Measurements from ENCODE around the gene USP32.

DNA sequence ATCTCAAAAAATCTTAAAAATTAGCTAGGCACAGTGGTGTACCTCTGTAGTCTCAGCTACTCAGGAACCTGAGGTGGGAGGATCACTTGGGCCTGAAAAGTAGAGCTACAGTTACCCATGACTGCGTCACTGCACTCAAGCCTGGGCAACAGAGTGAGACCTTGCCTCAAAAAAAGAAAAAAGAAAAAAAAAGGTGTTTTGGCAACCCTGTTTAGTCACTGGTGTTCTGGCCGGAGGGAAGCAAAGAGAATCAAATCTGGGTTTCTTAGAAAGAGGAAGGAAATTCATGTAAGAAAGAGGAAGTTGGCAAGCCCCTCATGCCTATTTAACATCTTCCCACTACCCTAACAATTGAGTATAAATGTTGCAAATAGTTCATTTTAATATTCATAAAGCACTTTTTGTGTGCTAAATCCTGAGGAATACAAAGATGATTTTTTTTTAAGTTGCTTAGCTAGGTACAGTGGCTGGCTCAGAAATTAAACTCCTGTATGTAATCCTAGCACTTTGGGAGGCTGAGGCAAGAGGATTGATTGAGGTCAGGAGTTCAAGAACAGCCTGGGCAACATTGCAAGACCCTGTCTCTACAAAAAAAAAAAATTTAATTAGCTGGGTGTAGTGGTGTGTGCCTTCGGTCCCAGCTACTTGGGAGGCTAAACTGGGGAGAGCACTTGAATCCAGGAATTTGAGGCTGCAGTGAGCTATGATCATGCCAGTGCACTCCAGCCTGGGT lies 6.5 kb upstream of the USP32 start:
- TF ChIP-seq EZH2phosphoT487 (IDR thresholded peaks at IDR 0.05; ENCODE audit: borderline replicate concordance), result no peak
- TF ChIP-seq, protein P1, sequence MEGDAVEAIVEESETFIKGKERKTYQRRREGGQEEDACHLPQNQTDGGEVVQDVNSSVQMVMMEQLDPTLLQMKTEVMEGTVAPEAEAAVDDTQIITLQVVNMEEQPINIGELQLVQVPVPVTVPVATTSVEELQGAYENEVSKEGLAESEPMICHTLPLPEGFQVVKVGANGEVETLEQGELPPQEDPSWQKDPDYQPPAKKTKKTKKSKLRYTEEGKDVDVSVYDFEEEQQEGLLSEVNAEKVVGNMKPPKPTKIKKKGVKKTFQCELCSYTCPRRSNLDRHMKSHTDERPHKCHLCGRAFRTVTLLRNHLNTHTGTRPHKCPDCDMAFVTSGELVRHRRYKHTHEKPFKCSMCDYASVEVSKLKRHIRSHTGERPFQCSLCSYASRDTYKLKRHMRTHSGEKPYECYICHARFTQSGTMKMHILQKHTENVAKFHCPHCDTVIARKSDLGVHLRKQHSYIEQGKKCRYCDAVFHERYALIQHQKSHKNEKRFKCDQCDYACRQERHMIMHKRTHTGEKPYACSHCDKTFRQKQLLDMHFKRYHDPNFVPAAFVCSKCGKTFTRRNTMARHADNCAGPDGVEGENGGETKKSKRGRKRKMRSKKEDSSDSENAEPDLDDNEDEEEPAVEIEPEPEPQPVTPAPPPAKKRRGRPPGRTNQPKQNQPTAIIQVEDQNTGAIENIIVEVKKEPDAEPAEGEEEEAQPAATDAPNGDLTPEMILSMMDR (conservative IDR thresholded peaks at IDR 0.05; ENCODE audit: low read length), result no peak

Measured in Loucy (cell line).